Esophagus muscularis mucosa (tissue), 4 donors: Measurements from ENCODE around the gene DPYSL3. TPM values are rescaled to one million over a fixed set of nuclear protein-coding genes. Genes with fewer than 3 reads are reported as not detected.

ENCODE experiments used
- DNase-seq: peaks from one replicate; pipeline ENCODE4 v3.0.0-alpha.2; 2017; ENCODE audit errors: extremely low spot score
- H3K27ac ChIP-seq, 4 donors: fragments of 200-600 bp; sonication (generic); replicated peaks in 1 of 4; 1 replicate in 3 of 4; 2 replicates in 1 of 4; pipeline ENCODE4 v1.5.1; 2016 to 2019; ENCODE audit warnings: mild to moderate bottlenecking in 1 of 4
- H3K27me3 ChIP-seq, 4 donors: fragments of 200-600 bp; sonication (generic); one replicate each; pipeline versions ENCODE4 v1.5.1 to v1.6.0; 2016 to 2019
- H3K36me3 ChIP-seq, 4 donors: fragments of 200-600 bp; sonication (generic); one replicate each; pipeline ENCODE4 v1.5.1; 2016 to 2019
- H3K4me1 ChIP-seq, 4 donors: fragments of 200-600 bp; sonication (generic); one replicate each; pipeline ENCODE4 v1.5.1; 2016 to 2019
- H3K4me3 ChIP-seq, 4 donors: fragments of 200-600 bp; sonication (generic); 1 replicate in 2 of 4; 2 replicates in 2 of 4; pipeline ENCODE4 v1.5.1; 2016 to 2019; ENCODE audit warnings: mild to moderate bottlenecking in 4 of 4, moderate library complexity in 1 of 4
- H3K9me3 ChIP-seq, 4 donors: fragments of 200-600 bp; sonication (generic); 1 replicate in 3 of 4; 2 replicates in 1 of 4; pipeline ENCODE4 v1.5.1; 2016 to 2019
- CTCF ChIP-seq, 3 experiments: fragments of 200-600 bp in 2 of 3; fragments of 450-650 bp in 1 of 3; sonication (generic) in 2 of 3; IDR thresholded peaks; one replicate each; pipeline ENCODE4 v1.5.1; 2017 to 2019; ENCODE audit warnings: antibody characterized with exemption in 3 of 3, mild to moderate bottlenecking in 2 of 3, moderate library complexity in 1 of 3
- EP300 ChIP-seq: sonication (generic); formaldehyde crosslinking; IDR thresholded peaks from one replicate; pipeline ENCODE4 v1.6.1; 2017; ENCODE audit warnings: antibody characterized with exemption
- POLR2A ChIP-seq: fragments of 450-650 bp; IDR thresholded peaks from one replicate; pipeline ENCODE4 v1.6.1; 2017; ENCODE audit warnings: antibody characterized with exemption, moderate library complexity, mild to moderate bottlenecking, low read depth
- POLR2AphosphoS5 ChIP-seq, 2 donors: sonication (generic); formaldehyde crosslinking; IDR thresholded peaks; one replicate each; pipeline ENCODE4 v1.6.1; 2017; ENCODE audit warnings: antibody characterized with exemption in 2 of 2
- WGBS: methylation state at CpG from one replicate; pipeline ENCODE4 v1.1.5; 2018; 5-methylcytosine and 5-hydroxymethylcytosine counted together
- intact Hi-C: fragments of 100-400 bp; cut with DNase I; formaldehyde crosslinking; loops from one replicate; pipeline ENCODE4 v1.15.1; 2023
- total RNA-seq, 4 donors: library from RNA; depleted of rRNA; stranded (reverse); fragments of >200 nt; gene quantifications; one replicate each; pipeline versions ENCODE4 v1.1.0 to v1.2.1, GENCODE V29; 2016

Gene DPYSL3
- total RNA-seq, 4 donors from 2014 or later: 295 to 449 (median 378) TPM

- Histone ChIP-seq H3K27me3 (no peaks in the 10 kb centered on the region), H3K4me1 (peaks cover 31 to 77% (median 60%) of the 10 kb centered on the region in 4 donors), H3K36me3 (no peaks in the 10 kb centered on the region), H3K9me3 (no peaks in the 10 kb centered on the region), H3K27ac (peak overlapping the region; percentile 95 to 99 (median 98)), H3K4me3 (peak overlapping the region; percentile 88 to 98 (median 93))
- intact Hi-C loops: loop anchor here (1.0 to 5.0 kb wide), 3 partner anchors 54 to 122 kb away; no protein-coding TSS in a partner anchor
- 27% methylated on average over 10 of the region's 10 CpGs for WGBS
- peak in 2 of 3 experiments; percentile 16 to 17 for TF ChIP-seq CTCF (IDR thresholded peaks at IDR 0.05)
- TF ChIP-seq POLR2AphosphoS5 (IDR thresholded peaks at IDR 0.05): peak; percentile 66 to 89
- TF ChIP-seq POLR2A: no peak
- TF ChIP-seq EP300: no peak
- no peak for DNase-seq
These were observed 54.7 kb downstream of the DPYSL3 start for GRCh38 chr5:147454996-147455677.

GRCh38 chr5:147453875-147454814, 55.7 kb downstream of the DPYSL3 start:
- no peaks in the 10 kb centered on the region for H3K36me3 ChIP-seq
- DNase-seq: no peak
- no peaks in the 10 kb centered on the region for H3K27me3 ChIP-seq
- intact Hi-C loops: loop anchor here (1.0 to 5.0 kb wide), 4 partner anchors 49 to 123 kb away; no protein-coding TSS in a partner anchor
- WGBS: 4% methylated on average over 28 of the region's 54 CpGs
- TF ChIP-seq POLR2A: no peak
- no peak for TF ChIP-seq EP300
- peak; percentile 79 to 96 (median 94) for TF ChIP-seq CTCF (IDR thresholded peaks at IDR 0.05)
- peak; percentile 35 to 38 for TF ChIP-seq POLR2AphosphoS5 (IDR thresholded peaks at IDR 0.05)
- no peaks in the 10 kb centered on the region for H3K9me3 ChIP-seq
- H3K27ac ChIP-seq: peak overlapping the region; percentile 95 to 99 (median 98)
- peak overlapping the region; percentile 88 to 98 (median 93) for H3K4me3 ChIP-seq
- H3K4me1 ChIP-seq: peaks cover 31 to 78% (median 66%) of the 10 kb centered on the region in 4 donors

GRCh38 chr5:147452165-147452811, 57.6 kb downstream of the DPYSL3 start:
- TF ChIP-seq POLR2AphosphoS5 (IDR thresholded peaks at IDR 0.05): peak; percentile 30 to 41
- no peak for TF ChIP-seq CTCF (IDR thresholded peaks at IDR 0.05)
- TF ChIP-seq EP300: no peak
- Histone ChIP-seq H3K4me3 (peak overlapping the region; percentile 88 to 98 (median 93)), H3K27me3 (no peaks in the 10 kb centered on the region), H3K9me3 (no peaks in the 10 kb centered on the region), H3K4me1 (peaks cover 31 to 78% (median 74%) of the 10 kb centered on the region in 4 donors), H3K27ac (peak overlapping the region; percentile 95 to 99 (median 98)), H3K36me3 (no peaks in the 10 kb centered on the region)
- intact Hi-C loops: loop anchor here (2.0 to 5.0 kb wide), 2 partner anchors 47 to 125 kb away; no protein-coding TSS in a partner anchor
- 13% methylated on average over 24 of the region's 25 CpGs for WGBS
- DNase-seq: no peak

GRCh38 chr5:147451193-147451592, 58.7 kb downstream of the DPYSL3 start:
- H3K36me3 ChIP-seq: no peaks in the 10 kb centered on the region
- intact Hi-C loops: loop anchor here (5.0 kb wide), 1 partner anchor 126 kb away; no protein-coding TSS in a partner anchor
- H3K4me1 ChIP-seq: peaks cover 35 to 79% (median 76%) of the 10 kb centered on the region in 4 donors
- WGBS: 57% methylated on average over 3 of the region's 3 CpGs
- no peaks in the 10 kb centered on the region for H3K9me3 ChIP-seq
- no peak for DNase-seq
- peak overlapping the region; percentile 95 to 99 (median 98) for H3K27ac ChIP-seq
- TF ChIP-seq CTCF (IDR thresholded peaks at IDR 0.05) (no peak), POLR2AphosphoS5 (IDR thresholded peaks at IDR 0.05) (peak in 1 of 2 donors; percentile 14)
- peak overlapping the region; percentile 88 to 98 (median 93) for H3K4me3 ChIP-seq
- no peaks in the 10 kb centered on the region for H3K27me3 ChIP-seq
